GM20431 (cell line): ENCODE data around the gene ST7.

ENCODE experiments used
- in situ Hi-C: fragments of 300-500 bp; cut with MseI, MboI; formaldehyde crosslinking; loops from one replicate; pipeline ENCODE4 v1.15.0; 2020; ENCODE audit warnings: low sequenced_read_pairs; ENCODE audit not compliant: unreplicated experiment

The ST7 gene

GRCh38 chr7:117084286-117084685 lies 131.0 kb downstream of the ST7 start:
- in situ Hi-C loops: no loop called here

- in situ Hi-C loops: no loop called here
These were observed 132.0 kb downstream of the ST7 start for GRCh38 chr7:117085275-117085674.

GRCh38 chr7:117085769-117086463 lies 132.6 kb downstream of the ST7 start:
- in situ Hi-C loops: no loop called here

GRCh38 chr7:117086788-117087187 lies 133.5 kb downstream of the ST7 start:
- in situ Hi-C loops: no loop called here

- in situ Hi-C loops: no loop called here
These were observed 134.5 kb downstream of the ST7 start for GRCh38 chr7:117087639-117088396.

- in situ Hi-C loops: no loop called here
These were observed 135.4 kb downstream of the ST7 start for GRCh38 chr7:117088623-117089194.

- in situ Hi-C loops: no loop called here
These were observed 137.5 kb downstream of the ST7 start for GRCh38 chr7:117090791-117091190.

GRCh38 chr7:117091721-117092120 lies 138.4 kb downstream of the ST7 start:
- in situ Hi-C loops: no loop called here

GRCh38 chr7:117092785-117093184 lies 139.5 kb downstream of the ST7 start:
- in situ Hi-C loops: no loop called here

- in situ Hi-C loops: no loop called here
These were observed 141.2 kb downstream of the ST7 start for GRCh38 chr7:117094457-117094856.

GRCh38 chr7:117095055-117095454 lies 141.8 kb downstream of the ST7 start:
- in situ Hi-C loops: no loop called here

- in situ Hi-C loops: no loop called here
These were observed 143.0 kb downstream of the ST7 start for GRCh38 chr7:117096330-117096729.

- in situ Hi-C loops: no loop called here
These were observed 143.6 kb downstream of the ST7 start for GRCh38 chr7:117096942-117097341.

GRCh38 chr7:117097860-117098259 lies 144.6 kb downstream of the ST7 start:
- in situ Hi-C loops: no loop called here

GRCh38 chr7:117098457-117098856 lies 145.2 kb downstream of the ST7 start:
- in situ Hi-C loops: no loop called here

- in situ Hi-C loops: no loop called here
These were observed 147.7 kb downstream of the ST7 start for GRCh38 chr7:117101026-117101425.

GRCh38 chr7:117110480-117111315 lies 157.4 kb downstream of the ST7 start:
- in situ Hi-C loops: no loop called here

GRCh38 chr7:117111535-117111934 lies 158.2 kb downstream of the ST7 start:
- in situ Hi-C loops: no loop called here

GRCh38 chr7:117112640-117113039 lies 159.3 kb downstream of the ST7 start:
- in situ Hi-C loops: no loop called here

- in situ Hi-C loops: no loop called here
These were observed 160.6 kb downstream of the ST7 start for GRCh38 chr7:117113871-117114270.
